BJ (cell line): ENCODE measurements around the gene OR2T35. TPM values are rescaled to one million over a fixed set of nuclear protein-coding genes. Genes with fewer than 3 reads are reported as not detected.

Experiments used
- CTCF ChIA-PET: fragments of 350-600 bp; formaldehyde crosslinking; extraction: SDS; loops from one replicate; lab custom pipeline; 2021; ENCODE audit warnings: antibody characterized with exemption, inconsistent platforms; lab: Yijun Ruan, JAX
- POLR2A ChIA-PET: fragments of 300-600 bp; sonication (Branson Sonifier 250); formaldehyde crosslinking; extraction: SDS; loops from one replicate; lab custom pipeline; 2021; ENCODE audit warnings: antibody characterized with exemption; lab: Charles Lee
- DNase-seq: peaks from one replicate; pipeline ENCODE4 v3.0.0-alpha.2; 2011; ENCODE audit warnings: low read depth
- H3K27me3 ChIP-seq: 2 replicates; pipeline ENCODE4 v1.6.0; 2011; ENCODE audit warnings: low read length; ENCODE audit not compliant: control insufficient read depth, insufficient read depth
- H3K36me3 ChIP-seq: 2 replicates; pipeline ENCODE4 v1.5.1; 2011; ENCODE audit warnings: low read length; ENCODE audit not compliant: control insufficient read depth, insufficient read depth
- H3K4me3 ChIP-seq: 2 replicates; pipeline ENCODE4 v1.5.1; 2011; ENCODE audit warnings: low read depth, mild to moderate bottlenecking, control low read depth, low read length
- polyA plus RNA-seq: library from polyadenylated mRNA; depleted of rRNA; stranded (reverse); fragments of >200 nt; gene quantifications from 2 replicates; pipeline ENCODE4 v1.2.3, GENCODE V29; 2011
- TF ChIP-seq, protein P1 (sequence below): IDR thresholded peaks from 2 replicates; pipeline ENCODE4 v1.5.1; 2011; ENCODE audit warnings: low read depth, mild to moderate bottlenecking, control low read depth, inconsistent platforms, low read length, moderate library complexity; ENCODE audit not compliant: insufficient read depth

The OR2T35 gene
- polyA plus RNA-seq, 1 experiment: not detected

DNA sequence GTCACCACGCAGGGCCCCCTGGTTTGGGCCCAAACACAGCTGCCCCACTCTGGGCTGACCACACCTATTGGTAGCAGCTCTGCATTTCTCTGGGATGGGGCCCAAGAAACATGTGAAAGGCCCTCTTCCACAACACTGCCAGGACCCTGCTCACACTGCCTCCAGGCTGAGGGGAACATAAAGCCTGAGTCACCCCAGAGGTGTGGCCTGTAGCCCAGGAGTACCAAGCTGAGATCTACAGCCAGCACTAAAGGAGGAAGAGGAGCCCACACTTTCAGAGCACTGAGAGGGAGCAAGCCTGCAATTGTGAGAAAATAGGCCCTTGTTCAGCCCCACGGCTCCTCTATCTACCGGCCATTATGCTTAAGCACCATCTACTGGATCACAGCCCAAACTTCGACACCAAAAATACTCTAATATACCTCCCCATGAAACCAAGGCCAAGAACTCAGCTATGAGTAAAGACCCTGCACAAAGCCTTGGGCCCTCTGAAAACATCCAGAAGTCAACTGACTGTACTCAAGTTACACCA, 33.1 kb downstream of the OR2T35 start:
- TF ChIP-seq, protein P1, sequence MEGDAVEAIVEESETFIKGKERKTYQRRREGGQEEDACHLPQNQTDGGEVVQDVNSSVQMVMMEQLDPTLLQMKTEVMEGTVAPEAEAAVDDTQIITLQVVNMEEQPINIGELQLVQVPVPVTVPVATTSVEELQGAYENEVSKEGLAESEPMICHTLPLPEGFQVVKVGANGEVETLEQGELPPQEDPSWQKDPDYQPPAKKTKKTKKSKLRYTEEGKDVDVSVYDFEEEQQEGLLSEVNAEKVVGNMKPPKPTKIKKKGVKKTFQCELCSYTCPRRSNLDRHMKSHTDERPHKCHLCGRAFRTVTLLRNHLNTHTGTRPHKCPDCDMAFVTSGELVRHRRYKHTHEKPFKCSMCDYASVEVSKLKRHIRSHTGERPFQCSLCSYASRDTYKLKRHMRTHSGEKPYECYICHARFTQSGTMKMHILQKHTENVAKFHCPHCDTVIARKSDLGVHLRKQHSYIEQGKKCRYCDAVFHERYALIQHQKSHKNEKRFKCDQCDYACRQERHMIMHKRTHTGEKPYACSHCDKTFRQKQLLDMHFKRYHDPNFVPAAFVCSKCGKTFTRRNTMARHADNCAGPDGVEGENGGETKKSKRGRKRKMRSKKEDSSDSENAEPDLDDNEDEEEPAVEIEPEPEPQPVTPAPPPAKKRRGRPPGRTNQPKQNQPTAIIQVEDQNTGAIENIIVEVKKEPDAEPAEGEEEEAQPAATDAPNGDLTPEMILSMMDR: no peak
- CTCF ChIA-PET: interaction anchor here (0.6 kb wide), 1 partner anchor 195 kb away, joined by 3 read pairs; no protein-coding TSS in a partner anchor
- DNase-seq: no peak
- no peak overlapping the region for H3K4me3 ChIP-seq
- no peaks in the 10 kb centered on the region for H3K27me3 ChIP-seq
- H3K36me3 ChIP-seq: no peaks in the 10 kb centered on the region
- POLR2A ChIA-PET: no interaction called here

DNA sequence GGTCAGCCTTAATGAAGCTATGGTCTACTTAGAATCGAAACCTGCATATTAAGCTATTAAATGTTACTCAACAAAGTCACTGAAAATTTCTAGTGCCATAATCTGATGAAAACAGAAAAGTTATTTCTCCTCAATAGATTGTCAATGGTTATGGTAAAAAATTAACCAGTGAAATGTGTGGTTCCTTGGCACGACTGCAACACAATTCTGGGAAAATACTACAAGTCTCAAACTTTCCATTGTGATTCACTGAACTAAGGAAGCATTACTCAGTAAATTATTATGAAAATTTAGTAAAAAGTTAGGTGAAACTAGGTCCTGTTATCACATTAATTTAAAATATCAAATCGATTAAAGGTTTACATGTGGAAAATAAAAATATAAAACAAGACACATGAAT, 34.8 kb downstream of the OR2T35 start:
- no peaks in the 10 kb centered on the region for H3K27me3 ChIP-seq
- ChIA-PET POLR2A (no interaction called here), CTCF (no interaction called here)
- no peak overlapping the region for H3K4me3 ChIP-seq
- DNase-seq: no peak
- TF ChIP-seq, protein P1: no peak
- no peaks in the 10 kb centered on the region for H3K36me3 ChIP-seq

DNA sequence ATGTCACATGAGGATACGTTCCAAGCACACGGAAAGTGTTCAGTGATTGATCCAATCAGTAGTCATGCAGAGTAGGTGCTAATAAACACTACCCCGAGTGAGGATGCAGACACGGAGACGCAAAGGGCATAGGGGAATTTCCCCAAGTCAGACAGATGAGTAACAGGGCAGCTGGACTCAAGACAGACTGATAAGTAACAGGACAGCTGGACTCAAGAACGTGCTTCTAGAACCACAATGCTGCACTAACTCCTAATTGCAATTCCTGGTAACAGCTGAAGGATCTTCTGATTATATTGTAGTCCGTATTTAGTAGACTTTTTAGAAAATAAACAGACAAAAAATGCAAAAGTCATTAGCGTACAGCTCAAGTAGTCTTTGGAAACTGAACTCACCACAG, 45.7 kb downstream of the OR2T35 start:
- POLR2A ChIA-PET: no interaction called here
- H3K4me3 ChIP-seq: no peak overlapping the region
- H3K27me3 ChIP-seq: no peaks in the 10 kb centered on the region
- TF ChIP-seq, protein P1: no peak
- no peaks in the 10 kb centered on the region for H3K36me3 ChIP-seq
- DNase-seq: no peak
- CTCF ChIA-PET: no interaction called here

DNA sequence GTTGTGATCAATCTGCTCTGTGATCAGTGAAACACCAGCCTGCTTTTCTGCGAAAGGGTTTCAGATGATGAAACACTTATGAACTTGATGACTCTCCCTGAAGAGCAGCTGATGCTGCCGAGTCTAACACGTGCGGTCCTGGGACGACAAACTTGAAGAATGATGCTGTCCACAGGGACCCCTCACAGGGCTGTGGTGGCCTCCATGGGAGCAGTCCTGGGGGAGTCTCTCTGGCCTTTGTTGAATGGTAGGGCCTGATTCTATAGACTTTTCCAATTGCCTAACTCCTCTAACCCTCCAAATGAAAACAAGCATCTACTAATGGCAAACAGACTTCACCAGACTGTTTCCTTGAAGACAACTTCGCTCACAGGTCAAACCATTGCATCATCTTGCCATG, 47.5 kb downstream of the OR2T35 start, which contains the start of gene OR2T10:
Gene OR2T10, minus strand, starts transcription at position 112 of the 400 bp plus-strand sequence. CDS start 3,932 bp downstream, outside the sequence.
- DNase-seq: no peak
- no peaks in the 10 kb centered on the region for H3K27me3 ChIP-seq
- ChIA-PET CTCF (no interaction called here), POLR2A (no interaction called here)
- H3K4me3 ChIP-seq: no peak within 1 kb of the TSS
- TF ChIP-seq, protein P1: no peak
- H3K36me3 ChIP-seq: no peaks in the 10 kb centered on the region

DNA sequence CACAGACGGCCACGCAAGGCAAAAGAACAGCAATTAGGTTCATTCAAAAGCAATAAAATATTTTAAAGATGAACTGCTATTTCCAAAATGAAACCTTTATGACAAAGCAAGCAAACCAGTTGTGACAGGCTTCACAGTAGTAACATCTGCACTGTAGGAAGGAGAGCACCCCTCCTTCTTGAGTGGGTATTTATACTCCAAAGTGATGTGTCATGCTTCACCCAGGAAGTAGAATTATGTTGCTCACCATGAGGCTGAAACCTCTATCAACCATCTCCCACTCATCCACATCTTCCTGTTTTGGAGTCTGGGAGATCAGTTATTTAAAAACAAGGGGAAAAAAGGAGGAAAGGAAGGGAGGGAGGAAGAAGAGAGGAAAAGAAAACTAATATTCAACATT, 48.5 kb downstream of the OR2T35 start:
- no peak for DNase-seq
- Histone ChIP-seq H3K36me3 (no peaks in the 10 kb centered on the region), H3K27me3 (no peaks in the 10 kb centered on the region), H3K4me3 (no peak overlapping the region)
- TF ChIP-seq, protein P1: no peak
- CTCF ChIA-PET: no interaction called here
- POLR2A ChIA-PET: no interaction called here
